HepG2 (cell line): ENCODE measurements around the gene HSPA1B. TPM values are rescaled to one million over a fixed set of nuclear protein-coding genes. Genes with fewer than 3 reads are reported as not detected.

ENCODE experiments used
- BHLHE40 ChIP-seq: IDR thresholded peaks from 2 replicates; pipeline ENCODE4 v1.6.1; 2011; ENCODE audit warnings: low read length, improper control_type of control experiment
- CBX2 ChIP-seq, 2 experiments: fragments of 200-600 bp in 1 of 2; sonication (generic); formaldehyde crosslinking in 1 of 2; IDR thresholded peaks; 2 replicates each; pipeline versions ENCODE4 v1.7.0 to v1.8.1; 2018 to 2022; ENCODE audit warnings: low read depth in 2 of 2, low read length in 1 of 2, mild to moderate bottlenecking in 1 of 2, missing genetic modification reagents in 1 of 2
- CEBPB ChIP-seq: IDR thresholded peaks from 2 replicates; pipeline ENCODE4 v1.6.1; 2011; ENCODE audit warnings: low read depth, low read length, improper control_type of control experiment, borderline replicate concordance
- DPF2 ChIP-seq: sonication (generic); formaldehyde crosslinking; IDR thresholded peaks from 2 replicates; pipeline ENCODE4 v1.4.0; 2020; ENCODE audit warnings: mild to moderate bottlenecking, low read depth, missing genetic modification reagents, borderline replicate concordance
- EEA1 ChIP-seq: sonication (generic); formaldehyde crosslinking; IDR thresholded peaks from 2 replicates; pipeline ENCODE4 v1.5.1; 2020; ENCODE audit warnings: mild to moderate bottlenecking, missing genetic modification reagents, borderline replicate concordance
- ELF3 ChIP-seq: IDR thresholded peaks from 2 replicates; pipeline ENCODE4 v1.6.1; 2016; ENCODE audit warnings: missing genetic modification reagents, missing compliant biosample characterization
- KAT2B ChIP-seq: fragments of 150-350 bp; IDR thresholded peaks from 2 replicates; pipeline ENCODE4 v1.6.1; 2014; ENCODE audit warnings: low read depth, low read length, borderline replicate concordance
- KLF12 ChIP-seq: sonication (generic); formaldehyde crosslinking; IDR thresholded peaks from 2 replicates; pipeline ENCODE4 v1.4.0; 2020; ENCODE audit warnings: missing genetic modification reagents, borderline replicate concordance
- MAF1 ChIP-seq: sonication (generic); formaldehyde crosslinking; IDR thresholded peaks from 2 replicates; pipeline ENCODE4 v1.5.0; 2020; ENCODE audit warnings: missing genetic modification reagents, borderline replicate concordance
- MXI1 ChIP-seq: IDR thresholded peaks from 3 replicates; pipeline ENCODE4 v1.6.1; 2012; ENCODE audit warnings: low read depth, low read length, inconsistent platforms, borderline replicate concordance
- NFIC ChIP-seq: IDR thresholded peaks from 2 replicates; pipeline ENCODE4 v1.6.1; 2012; ENCODE audit warnings: mild to moderate bottlenecking, low read length, inconsistent platforms
- SRF ChIP-seq: IDR thresholded peaks from 2 replicates; pipeline ENCODE4 v1.6.1; 2011; ENCODE audit warnings: mild to moderate bottlenecking, low read depth, low read length, moderate library complexity
- TOE1 ChIP-seq: sonication (generic); formaldehyde crosslinking; IDR thresholded peaks from 2 replicates; pipeline ENCODE4 v1.4.0; 2020; ENCODE audit warnings: mild to moderate bottlenecking, missing genetic modification reagents
- ZNF230 ChIP-seq: sonication (generic); formaldehyde crosslinking; IDR thresholded peaks from 2 replicates; pipeline ENCODE4 v1.4.0; 2020; ENCODE audit warnings: mild to moderate bottlenecking, missing genetic modification reagents
- ZNF556 ChIP-seq: sonication (generic); formaldehyde crosslinking; IDR thresholded peaks from 2 replicates; pipeline ENCODE4 v1.4.0; 2020; ENCODE audit warnings: mild to moderate bottlenecking, missing genetic modification reagents, borderline replicate concordance
- ZNF570 ChIP-seq: sonication (generic); formaldehyde crosslinking; IDR thresholded peaks from 2 replicates; pipeline ENCODE4 v1.4.0; 2020; ENCODE audit warnings: mild to moderate bottlenecking, missing genetic modification reagents, borderline replicate concordance
- ZNF572 ChIP-seq: sonication (generic); formaldehyde crosslinking; IDR thresholded peaks from 2 replicates; pipeline ENCODE4 v1.5.1; 2020; ENCODE audit warnings: mild to moderate bottlenecking, missing genetic modification reagents
- ZNF589 ChIP-seq: sonication (generic); formaldehyde crosslinking; conservative IDR thresholded peaks from 2 replicates; pipeline ENCODE4 v1.8.0; 2022; ENCODE audit warnings: mild to moderate bottlenecking, moderate library complexity, missing genetic modification reagents
- ZNF607 ChIP-seq: sonication (generic); formaldehyde crosslinking; IDR thresholded peaks from 2 replicates; pipeline ENCODE4 v1.5.1; 2020; ENCODE audit warnings: missing genetic modification reagents, mild to moderate bottlenecking, borderline replicate concordance
- ZSCAN20 ChIP-seq: sonication (generic); formaldehyde crosslinking; IDR thresholded peaks from 2 replicates; pipeline ENCODE4 v1.4.0; 2020; ENCODE audit warnings: missing genetic modification reagents, mild to moderate bottlenecking, borderline replicate concordance
- polyA plus RNA-seq, 8 experiments: library from polyadenylated mRNA; depleted of rRNA in 3 of 8; stranded (reverse) in 7 of 8; unstranded in 1 of 8; fragments of >200 nt; fragmentation: Illumina TruSeq in 4 of 8; extraction: Trizol in 4 of 8; gene quantifications; 2 replicates each; pipeline versions ENCODE4 v1.2.1 to v1.2.3, GENCODE V29; 2011 to 2016; ENCODE audit warnings: low read depth in 4 of 8, missing spikeins in 1 of 8, mixed read lengths in 1 of 8; ENCODE audit not compliant: insufficient read depth in 1 of 8
- total RNA-seq, 5 experiments: library from RNA; depleted of rRNA; stranded (reverse); fragments of >200 nt; fragmentation: Illumina TruSeq; extraction: Trizol; gene quantifications; 2 replicates each; pipeline ENCODE4 v1.2.3, GENCODE V29; 2016; ENCODE audit warnings: low read depth in 1 of 5
- TF ChIP-seq, protein P1 (sequence below): sonication (generic); formaldehyde crosslinking; IDR thresholded peaks from 2 replicates; pipeline ENCODE4 v1.9.0; 2021; ENCODE audit warnings: mild to moderate bottlenecking, missing genetic modification reagents
- TF ChIP-seq, protein P2 (sequence below): IDR thresholded peaks from 2 replicates; pipeline ENCODE4 v1.6.1; 2016; ENCODE audit warnings: missing biosample characterization, missing genetic modification reagents, low read depth

Gene HSPA1B
- total and polyA plus RNA-seq, 2 of the 13 experiments (the other 11 are each of a cell fraction or from before 2014, with no cell fraction given): 26.0 to 186 TPM

DNA sequence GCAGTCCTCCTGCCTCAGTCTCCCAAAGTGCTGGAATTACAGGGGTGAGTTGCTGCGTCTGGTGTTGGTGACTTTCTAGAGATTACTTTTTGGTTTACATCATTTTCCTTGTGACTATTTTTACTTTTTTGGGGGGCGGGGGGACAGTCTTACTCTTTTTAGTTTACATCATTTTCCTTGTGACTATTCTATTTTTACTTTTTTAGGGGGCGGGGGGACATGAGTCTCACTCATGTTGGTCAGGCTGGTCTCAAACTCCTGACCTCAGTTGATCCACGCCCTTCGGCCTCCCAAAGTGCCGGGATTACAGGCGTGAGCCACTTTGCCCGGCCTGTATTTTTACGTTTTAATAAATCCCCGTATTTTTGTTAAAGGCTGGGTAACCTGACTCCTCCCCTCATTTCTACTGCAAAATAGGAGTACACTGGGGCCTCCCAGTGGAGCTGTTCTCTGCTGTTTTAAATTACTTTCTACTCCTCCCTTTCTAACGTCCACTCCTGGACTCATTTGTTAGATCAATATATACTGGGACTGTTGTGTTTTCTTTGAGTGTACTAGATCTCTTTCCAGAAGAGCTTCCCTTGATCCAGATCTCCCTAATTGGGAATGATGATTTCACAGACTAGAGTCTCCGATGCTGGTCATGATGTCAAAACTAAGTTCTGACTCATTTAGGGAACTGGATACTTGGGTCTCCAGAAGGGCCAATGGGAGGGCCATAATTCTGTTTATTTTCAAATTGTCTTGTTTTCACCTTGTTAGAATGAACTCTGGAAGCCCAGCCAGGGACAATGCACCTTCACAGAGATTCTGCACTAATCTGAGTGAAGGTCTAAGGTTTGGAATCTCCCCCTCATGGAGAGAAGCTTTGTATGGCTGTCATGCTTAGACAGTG is 9.2 kb downstream of the HSPA1B start (continued):
- TF ChIP-seq, protein P1, sequence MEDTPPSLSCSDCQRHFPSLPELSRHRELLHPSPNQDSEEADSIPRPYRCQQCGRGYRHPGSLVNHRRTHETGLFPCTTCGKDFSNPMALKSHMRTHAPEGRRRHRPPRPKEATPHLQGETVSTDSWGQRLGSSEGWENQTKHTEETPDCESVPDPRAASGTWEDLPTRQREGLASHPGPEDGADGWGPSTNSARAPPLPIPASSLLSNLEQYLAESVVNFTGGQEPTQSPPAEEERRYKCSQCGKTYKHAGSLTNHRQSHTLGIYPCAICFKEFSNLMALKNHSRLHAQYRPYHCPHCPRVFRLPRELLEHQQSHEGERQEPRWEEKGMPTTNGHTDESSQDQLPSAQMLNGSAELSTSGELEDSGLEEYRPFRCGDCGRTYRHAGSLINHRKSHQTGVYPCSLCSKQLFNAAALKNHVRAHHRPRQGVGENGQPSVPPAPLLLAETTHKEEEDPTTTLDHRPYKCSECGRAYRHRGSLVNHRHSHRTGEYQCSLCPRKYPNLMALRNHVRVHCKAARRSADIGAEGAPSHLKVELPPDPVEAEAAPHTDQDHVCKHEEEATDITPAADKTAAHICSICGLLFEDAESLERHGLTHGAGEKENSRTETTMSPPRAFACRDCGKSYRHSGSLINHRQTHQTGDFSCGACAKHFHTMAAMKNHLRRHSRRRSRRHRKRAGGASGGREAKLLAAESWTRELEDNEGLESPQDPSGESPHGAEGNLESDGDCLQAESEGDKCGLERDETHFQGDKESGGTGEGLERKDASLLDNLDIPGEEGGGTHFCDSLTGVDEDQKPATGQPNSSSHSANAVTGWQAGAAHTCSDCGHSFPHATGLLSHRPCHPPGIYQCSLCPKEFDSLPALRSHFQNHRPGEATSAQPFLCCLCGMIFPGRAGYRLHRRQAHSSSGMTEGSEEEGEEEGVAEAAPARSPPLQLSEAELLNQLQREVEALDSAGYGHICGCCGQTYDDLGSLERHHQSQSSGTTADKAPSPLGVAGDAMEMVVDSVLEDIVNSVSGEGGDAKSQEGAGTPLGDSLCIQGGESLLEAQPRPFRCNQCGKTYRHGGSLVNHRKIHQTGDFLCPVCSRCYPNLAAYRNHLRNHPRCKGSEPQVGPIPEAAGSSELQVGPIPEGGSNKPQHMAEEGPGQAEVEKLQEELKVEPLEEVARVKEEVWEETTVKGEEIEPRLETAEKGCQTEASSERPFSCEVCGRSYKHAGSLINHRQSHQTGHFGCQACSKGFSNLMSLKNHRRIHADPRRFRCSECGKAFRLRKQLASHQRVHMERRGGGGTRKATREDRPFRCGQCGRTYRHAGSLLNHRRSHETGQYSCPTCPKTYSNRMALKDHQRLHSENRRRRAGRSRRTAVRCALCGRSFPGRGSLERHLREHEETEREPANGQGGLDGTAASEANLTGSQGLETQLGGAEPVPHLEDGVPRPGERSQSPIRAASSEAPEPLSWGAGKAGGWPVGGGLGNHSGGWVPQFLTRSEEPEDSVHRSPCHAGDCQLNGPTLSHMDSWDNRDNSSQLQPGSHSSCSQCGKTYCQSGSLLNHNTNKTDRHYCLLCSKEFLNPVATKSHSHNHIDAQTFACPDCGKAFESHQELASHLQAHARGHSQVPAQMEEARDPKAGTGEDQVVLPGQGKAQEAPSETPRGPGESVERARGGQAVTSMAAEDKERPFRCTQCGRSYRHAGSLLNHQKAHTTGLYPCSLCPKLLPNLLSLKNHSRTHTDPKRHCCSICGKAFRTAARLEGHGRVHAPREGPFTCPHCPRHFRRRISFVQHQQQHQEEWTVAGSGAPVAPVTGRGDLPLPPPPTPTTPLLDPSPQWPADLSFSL: no peak
- no peak for TF ChIP-seq TOE1 (CRISPR knock-in tag)
- TF ChIP-seq ZNF570 (CRISPR knock-in tag): no peak
- no peak for TF ChIP-seq ZNF556 (CRISPR knock-in tag)
- TF ChIP-seq SRF: no peak
- TF ChIP-seq CBX2 (IDR thresholded peaks at IDR 0.05; ENCODE audit: low read depth, low read length): no peak
- TF ChIP-seq CBX2 (CRISPR knock-in tag; IDR thresholded peaks at IDR 0.05; ENCODE audit: low read depth): no peak
- no peak for TF ChIP-seq ZNF607 (CRISPR knock-in tag)
- no peak for TF ChIP-seq EEA1 (CRISPR knock-in tag)
- no peak for TF ChIP-seq ZNF572 (CRISPR knock-in tag)
- TF ChIP-seq MAF1: no peak
- no peak for TF ChIP-seq DPF2 (CRISPR knock-in tag)
- TF ChIP-seq KLF12 (CRISPR knock-in tag): no peak
- TF ChIP-seq ELF3 (CRISPR knock-in tag): no peak
- no peak for TF ChIP-seq BHLHE40
- TF ChIP-seq KAT2B: no peak
- TF ChIP-seq CEBPB: no peak
- no peak for TF ChIP-seq NFIC
- TF ChIP-seq ZNF589 (CRISPR knock-in tag): no peak
- no peak for TF ChIP-seq ZNF230 (CRISPR knock-in tag)
- TF ChIP-seq ZSCAN20 (CRISPR knock-in tag): 0 out of 2 replicates have a peak, but pooled peaks have one; percentile 35
- TF ChIP-seq, protein P2, sequence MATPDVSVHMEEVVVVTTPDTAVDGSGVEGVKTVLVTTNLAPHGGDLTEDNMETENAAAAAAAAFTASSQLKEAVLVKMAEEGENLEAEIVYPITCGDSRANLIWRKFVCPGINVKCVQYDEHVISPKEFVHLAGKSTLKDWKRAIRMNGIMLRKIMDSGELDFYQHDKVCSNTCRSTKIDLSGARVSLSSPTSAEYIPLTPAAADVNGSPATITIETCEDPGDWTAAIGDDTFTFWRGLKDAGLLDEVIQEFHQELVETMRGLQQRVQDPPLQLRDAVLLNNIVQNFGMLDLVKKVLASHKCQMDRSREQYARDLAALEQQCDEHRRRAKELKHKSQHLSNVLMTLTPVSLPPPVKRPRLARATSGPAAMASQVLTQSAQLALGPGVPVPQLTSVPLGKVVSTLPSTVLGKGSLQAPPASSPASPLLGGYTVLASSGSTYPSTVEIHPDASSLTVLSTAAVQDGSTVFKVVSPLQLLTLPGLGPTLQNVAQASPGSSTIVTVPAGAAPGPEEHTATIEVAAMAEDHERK (CRISPR knock-in tag): no peak
- TF ChIP-seq MXI1: no peak
